ENCODE results near the gene C5.

Gene C5

GRCh38 chr9:120999317-120999716 lies 50.8 kb downstream of the C5 start:
- H3K4me3 ChIP-seq (replicated peaks; ENCODE audit: low read depth, low read length) = no peak overlapping the region
- no peaks in the 10 kb centered on the region for H3K27me3 ChIP-seq (replicated peaks; ENCODE audit: control insufficient read depth, insufficient read depth, low read length)
- TF ChIP-seq, protein P1, sequence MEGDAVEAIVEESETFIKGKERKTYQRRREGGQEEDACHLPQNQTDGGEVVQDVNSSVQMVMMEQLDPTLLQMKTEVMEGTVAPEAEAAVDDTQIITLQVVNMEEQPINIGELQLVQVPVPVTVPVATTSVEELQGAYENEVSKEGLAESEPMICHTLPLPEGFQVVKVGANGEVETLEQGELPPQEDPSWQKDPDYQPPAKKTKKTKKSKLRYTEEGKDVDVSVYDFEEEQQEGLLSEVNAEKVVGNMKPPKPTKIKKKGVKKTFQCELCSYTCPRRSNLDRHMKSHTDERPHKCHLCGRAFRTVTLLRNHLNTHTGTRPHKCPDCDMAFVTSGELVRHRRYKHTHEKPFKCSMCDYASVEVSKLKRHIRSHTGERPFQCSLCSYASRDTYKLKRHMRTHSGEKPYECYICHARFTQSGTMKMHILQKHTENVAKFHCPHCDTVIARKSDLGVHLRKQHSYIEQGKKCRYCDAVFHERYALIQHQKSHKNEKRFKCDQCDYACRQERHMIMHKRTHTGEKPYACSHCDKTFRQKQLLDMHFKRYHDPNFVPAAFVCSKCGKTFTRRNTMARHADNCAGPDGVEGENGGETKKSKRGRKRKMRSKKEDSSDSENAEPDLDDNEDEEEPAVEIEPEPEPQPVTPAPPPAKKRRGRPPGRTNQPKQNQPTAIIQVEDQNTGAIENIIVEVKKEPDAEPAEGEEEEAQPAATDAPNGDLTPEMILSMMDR (IDR thresholded peaks at IDR 0.05; ENCODE audit: insufficient read depth, low read length, poor library complexity, severe bottlenecking) = no peak
- no peak for DNase-seq (ENCODE audit: extremely low read depth, insufficient read length)
- H3K36me3 ChIP-seq (ENCODE audit: control insufficient read depth, insufficient read depth, low read length) = no peaks in the 10 kb centered on the region

GRCh38 chr9:120998111-120998510 lies 52.0 kb downstream of the C5 start:
- DNase-seq (ENCODE audit: extremely low read depth, insufficient read length) = no peak
- Histone ChIP-seq H3K36me3 (ENCODE audit: control insufficient read depth, insufficient read depth, low read length) (no peaks in the 10 kb centered on the region), H3K27me3 (replicated peaks; ENCODE audit: control insufficient read depth, insufficient read depth, low read length) (no peaks in the 10 kb centered on the region), H3K4me3 (replicated peaks; ENCODE audit: low read depth, low read length) (no peak overlapping the region)
- TF ChIP-seq, protein P1 (IDR thresholded peaks at IDR 0.05; ENCODE audit: insufficient read depth, low read length, poor library complexity, severe bottlenecking) = no peak

- DNase-seq (ENCODE audit: extremely low read depth, insufficient read length) = no peak
- H3K36me3 ChIP-seq (ENCODE audit: control insufficient read depth, insufficient read depth, low read length) = no peaks in the 10 kb centered on the region
- H3K27me3 ChIP-seq (replicated peaks; ENCODE audit: control insufficient read depth, insufficient read depth, low read length) = no peaks in the 10 kb centered on the region
- TF ChIP-seq, protein P1 (IDR thresholded peaks at IDR 0.05; ENCODE audit: insufficient read depth, low read length, poor library complexity, severe bottlenecking) = no peak
- no peak overlapping the region for H3K4me3 ChIP-seq (replicated peaks; ENCODE audit: low read depth, low read length)
Observed at GRCh38 chr9:120997502-120997901, 52.6 kb downstream of the C5 start.

DNA sequence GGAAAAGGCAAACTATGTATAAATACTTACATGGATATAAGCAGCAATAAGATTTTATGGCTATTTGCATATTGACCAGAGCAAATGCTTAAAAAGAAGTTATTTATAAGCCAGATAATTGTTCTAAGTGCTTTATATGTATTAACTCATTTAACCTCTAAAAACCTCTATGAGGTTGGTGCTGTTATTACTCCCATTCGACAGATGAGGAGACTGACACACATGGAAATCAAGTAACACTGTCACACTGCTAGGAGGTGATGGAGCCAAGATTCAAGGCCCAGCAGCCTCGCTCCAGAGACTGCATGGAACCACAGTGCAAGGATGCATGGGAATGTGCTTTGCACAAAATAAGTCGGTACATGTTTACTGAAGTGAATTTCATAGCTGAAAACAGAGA lies 53.7 kb downstream of the C5 start:
- TF ChIP-seq, protein P1 (IDR thresholded peaks at IDR 0.05; ENCODE audit: insufficient read depth, low read length, poor library complexity, severe bottlenecking) = no peak
- H3K36me3 ChIP-seq (ENCODE audit: control insufficient read depth, insufficient read depth, low read length) = no peaks in the 10 kb centered on the region
- DNase-seq (ENCODE audit: extremely low read depth, insufficient read length) = no peak
- H3K4me3 ChIP-seq (replicated peaks; ENCODE audit: low read depth, low read length) = no peak overlapping the region
- no peaks in the 10 kb centered on the region for H3K27me3 ChIP-seq (replicated peaks; ENCODE audit: control insufficient read depth, insufficient read depth, low read length)

DNA sequence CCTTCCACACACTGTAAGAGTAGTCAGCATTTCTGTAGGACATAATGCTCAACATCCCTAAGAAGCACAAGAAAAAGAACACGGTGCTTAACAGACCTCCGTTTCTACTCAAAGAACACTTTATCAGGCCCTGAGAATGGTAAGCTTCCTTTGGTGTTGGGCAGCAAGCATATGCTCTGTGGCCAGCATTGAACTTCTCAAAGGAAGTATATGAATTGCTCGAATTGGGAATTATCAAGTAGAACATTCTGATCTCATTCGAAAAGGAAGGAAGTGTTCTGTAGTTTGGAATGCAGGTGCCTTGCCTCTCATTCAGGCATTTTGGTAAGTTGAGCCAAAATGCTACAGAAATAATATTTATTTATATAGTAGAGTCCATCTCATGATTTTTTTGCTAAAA lies 61.0 kb downstream of the C5 start:
- no peak overlapping the region for H3K4me3 ChIP-seq (replicated peaks; ENCODE audit: low read depth, low read length)
- TF ChIP-seq, protein P1 (IDR thresholded peaks at IDR 0.05; ENCODE audit: insufficient read depth, low read length, poor library complexity, severe bottlenecking) = no peak
- DNase-seq (ENCODE audit: extremely low read depth, insufficient read length) = no peak
- H3K27me3 ChIP-seq (replicated peaks; ENCODE audit: control insufficient read depth, insufficient read depth, low read length) = no peaks in the 10 kb centered on the region
- no peaks in the 10 kb centered on the region for H3K36me3 ChIP-seq (ENCODE audit: control insufficient read depth, insufficient read depth, low read length)

GRCh38 chr9:120985819-120986222 lies 64.3 kb downstream of the C5 start:
- Histone ChIP-seq H3K4me3 (replicated peaks; ENCODE audit: low read depth, low read length) (no peak overlapping the region), H3K36me3 (ENCODE audit: control insufficient read depth, insufficient read depth, low read length) (no peaks in the 10 kb centered on the region), H3K27me3 (replicated peaks; ENCODE audit: control insufficient read depth, insufficient read depth, low read length) (no peaks in the 10 kb centered on the region)
- no peak for DNase-seq (ENCODE audit: extremely low read depth, insufficient read length)
- TF ChIP-seq, protein P1 (IDR thresholded peaks at IDR 0.05; ENCODE audit: insufficient read depth, low read length, poor library complexity, severe bottlenecking) = peak; percentile 51
